Measurements from ENCODE around the gene CSH1. TPM values are rescaled to one million over a fixed set of nuclear protein-coding genes. Genes with fewer than 3 reads are reported as not detected.

The CSH1 gene
- total RNA-seq, 1 donor from 2014 or later: not detected

DNA sequence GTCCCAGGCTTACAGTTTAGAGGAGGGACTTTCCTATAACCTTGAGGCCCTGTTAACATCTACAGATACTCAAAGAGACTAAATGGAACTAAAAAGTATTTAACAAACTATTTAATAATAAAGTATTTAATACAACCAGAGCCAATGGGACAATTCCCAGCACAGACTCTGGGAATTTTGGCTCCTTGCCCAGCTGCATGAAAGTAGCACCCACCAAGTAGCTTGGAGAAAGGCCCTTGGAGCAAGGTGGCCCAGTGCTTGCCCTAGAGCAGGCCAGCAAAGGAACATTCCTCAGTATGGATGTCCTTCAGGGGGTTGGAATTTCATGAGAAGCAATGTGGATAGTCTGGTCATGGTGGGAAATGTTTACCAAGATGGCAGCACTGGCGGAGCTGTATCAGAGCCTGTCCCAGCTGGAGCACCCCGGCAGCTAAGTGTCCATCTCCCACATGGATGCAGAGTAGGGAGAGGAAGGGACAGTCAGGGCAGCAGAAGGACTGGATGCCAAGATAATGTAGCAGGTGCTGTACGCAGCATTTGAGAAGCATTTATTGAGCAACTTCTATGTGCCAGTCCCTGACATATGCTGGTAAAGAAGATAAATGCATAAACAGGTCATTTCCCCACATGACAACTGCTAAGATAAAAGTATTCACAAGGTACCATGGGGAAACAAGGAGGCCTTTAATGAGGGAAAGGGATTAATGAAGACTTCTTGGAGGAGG lies 48.7 kb downstream of the CSH1 start:
- DNase-seq (ENCODE audit: missing footprints): no peak
- intact Hi-C loops (cut with DNase I): no loop called here

DNA sequence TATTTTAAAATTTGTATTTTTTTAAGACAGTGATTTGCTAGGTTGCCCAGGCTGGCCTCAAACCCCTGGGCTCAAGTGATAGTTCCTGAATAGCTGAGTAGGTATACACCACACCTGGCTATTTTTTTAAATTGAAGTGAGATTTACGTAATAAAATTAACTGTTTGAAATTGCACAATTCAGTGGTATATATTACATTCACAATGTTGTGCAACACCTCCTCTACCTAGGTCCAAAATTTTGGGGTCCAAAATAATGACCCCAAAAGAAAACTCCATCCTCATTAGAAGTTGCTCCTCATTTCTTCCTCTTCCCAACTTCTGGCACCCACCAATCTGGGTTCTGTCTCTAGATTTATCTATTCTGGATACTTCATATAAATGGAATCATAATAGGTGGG lies 50.9 kb downstream of the CSH1 start:
- intact Hi-C loops (cut with DNase I): no loop called here
- ATAC-seq: no peak
- DNase-seq (ENCODE audit: missing footprints): no peak

More for the DNA sequence above, 48.7 kb downstream of the CSH1 start:
- no peak for ATAC-seq

Other genes starting within 250 kb of the CSH1 start
- gene LIMD2, start 196.4 kb downstream of the CSH1 start, total RNA-seq: 3.4 TPM
- 13.3 TPM for gene STRADA, start 154.8 kb downstream of the CSH1 start, total RNA-seq
- 90.5 TPM for gene CCDC47, start 123.0 kb downstream of the CSH1 start, total RNA-seq
- 45.9 TPM for gene DDX42, start 122.4 kb downstream of the CSH1 start, total RNA-seq
- 145 TPM for gene PSMC5, start 69.1 kb downstream of the CSH1 start, total RNA-seq
- gene FTSJ3, start 68.9 kb downstream of the CSH1 start, total RNA-seq: 34.2 TPM
- 29.2 TPM for gene SMARCD2, start 53.9 kb downstream of the CSH1 start, total RNA-seq
- not detected for gene CSH2, start 22.9 kb downstream of the CSH1 start, total RNA-seq
- gene GH2, start 14.6 kb downstream of the CSH1 start, total RNA-seq: not detected
- gene CSHL1, start 14.7 kb upstream of the CSH1 start, total RNA-seq: not detected
- gene GH1, start 22.3 kb upstream of the CSH1 start, total RNA-seq: not detected
- 6.9 TPM for gene CD79B, start 35.8 kb upstream of the CSH1 start, total RNA-seq
- gene SCN4A, start 76.3 kb upstream of the CSH1 start, total RNA-seq: 0.32 TPM
- gene PRR29, start 101.8 kb upstream of the CSH1 start, total RNA-seq: 0.51 TPM
- 38.0 TPM for gene ICAM2, start 124.1 kb upstream of the CSH1 start, total RNA-seq
- 7.1 TPM for gene ERN1, start 233.6 kb upstream of the CSH1 start, total RNA-seq

All from Right ventricle myocardium inferior (tissue), 1 donor.